NCI-H460 (cell line): Measurements from ENCODE around the gene CFAP92. TPM values are rescaled to one million over a fixed set of nuclear protein-coding genes. Genes with fewer than 3 reads are reported as not detected.
"Not testable (repeated sequence)": the region's sequence is repeated elsewhere in the genome, so short reads cannot be mapped to it uniquely, and the experiment has no call there.

Source experiments
- DNase-seq: peaks from one replicate; pipeline ENCODE4 v3.0.0-alpha.2; 2016; ENCODE audit warnings: low read depth; ENCODE audit errors: extremely low read depth
- total RNA-seq: library from RNA; depleted of rRNA; stranded (reverse); fragments of >200 nt; shearing (Covaris generic); gene quantifications from 2 replicates; pipeline ENCODE4 v1.2.3, GENCODE V29; 2014

CFAP92 gene
- total RNA-seq, 1 experiment from 2014 or later = 0.42 TPM

GRCh38 chr3:128945041-128945877 is 48.6 kb downstream of the CFAP92 start:
- no peak for DNase-seq

DNA sequence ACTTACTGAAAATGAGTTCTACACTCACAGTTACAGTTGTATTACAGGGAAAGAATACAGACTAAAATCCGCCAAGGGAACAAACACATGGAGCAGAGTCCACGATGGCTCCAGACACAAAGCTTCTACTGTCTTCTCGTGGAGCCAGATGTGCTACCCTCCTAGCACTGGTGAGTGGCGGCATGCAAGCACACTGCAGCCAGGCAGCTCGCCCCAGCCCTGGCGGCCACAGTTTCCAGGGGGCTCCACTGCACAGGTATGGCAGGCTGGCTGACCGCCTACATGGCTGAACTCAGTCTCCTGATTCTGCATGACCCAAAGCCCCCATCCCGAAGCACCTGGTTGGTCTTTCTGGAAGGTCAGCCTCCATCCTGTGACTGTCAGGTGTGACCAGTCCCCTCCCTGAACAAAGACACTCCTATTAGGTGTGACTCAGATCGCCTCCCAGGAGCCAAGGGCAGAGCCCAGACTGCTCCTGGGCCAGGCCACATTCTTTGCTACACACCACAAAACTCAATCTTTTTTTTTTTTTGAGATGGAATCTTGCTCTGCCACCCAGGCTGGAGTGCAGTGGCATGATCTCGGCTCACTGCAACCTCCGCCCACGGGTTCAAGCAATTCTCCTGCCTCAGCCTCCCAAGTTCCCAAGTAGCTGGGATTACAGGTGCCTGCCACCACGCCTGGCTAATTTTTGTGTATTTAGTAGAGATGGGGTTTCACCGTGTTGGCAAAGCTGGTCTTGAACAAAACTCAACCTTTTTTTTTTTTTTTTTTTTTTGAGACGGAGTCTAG is 51.5 kb downstream of the CFAP92 start:
- no peak for DNase-seq

GRCh38 chr3:128940252-128940651 is 53.6 kb downstream of the CFAP92 start:
- DNase-seq = no peak

GRCh38 chr3:128936341-128936740 is 57.5 kb downstream of the CFAP92 start:
- no peak for DNase-seq

DNA sequence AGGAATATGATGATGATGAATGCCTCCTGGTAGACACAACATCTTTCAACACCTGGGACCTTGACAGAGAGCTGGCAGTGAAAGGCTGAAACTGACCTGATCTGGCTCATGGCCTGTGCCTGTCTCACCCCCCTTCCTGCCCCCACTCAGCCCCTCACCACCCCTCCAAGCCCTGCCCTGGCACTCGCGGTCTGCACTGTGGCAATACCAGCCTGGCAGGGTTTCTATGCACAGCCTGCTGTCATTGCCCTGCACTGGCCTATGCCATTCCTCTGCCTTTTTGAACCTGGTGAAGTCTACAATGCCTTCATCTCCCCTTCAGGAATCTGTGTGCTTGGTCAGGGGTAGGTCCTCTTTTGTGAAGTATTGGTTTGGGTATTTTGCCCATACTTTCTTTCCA is 58.0 kb downstream of the CFAP92 start:
- DNase-seq = no peak

DNA sequence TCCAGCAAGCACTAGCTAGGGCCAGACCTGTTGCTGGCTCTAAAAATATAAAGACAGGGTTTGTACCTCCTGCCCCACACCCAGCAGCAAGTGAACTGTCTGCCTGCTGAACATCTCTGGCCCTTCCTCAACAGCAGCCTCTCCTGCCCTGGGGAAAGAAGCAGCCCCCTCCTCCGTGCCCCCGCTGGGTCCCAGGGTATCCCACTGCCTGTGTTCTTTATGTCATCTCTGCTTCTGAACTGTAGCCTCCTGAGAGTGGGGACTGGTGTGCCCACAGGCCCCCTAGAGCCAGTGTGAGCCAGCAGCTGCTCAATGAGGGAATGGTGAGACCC is 60.0 kb downstream of the CFAP92 start:
- DNase-seq = no peak

DNA sequence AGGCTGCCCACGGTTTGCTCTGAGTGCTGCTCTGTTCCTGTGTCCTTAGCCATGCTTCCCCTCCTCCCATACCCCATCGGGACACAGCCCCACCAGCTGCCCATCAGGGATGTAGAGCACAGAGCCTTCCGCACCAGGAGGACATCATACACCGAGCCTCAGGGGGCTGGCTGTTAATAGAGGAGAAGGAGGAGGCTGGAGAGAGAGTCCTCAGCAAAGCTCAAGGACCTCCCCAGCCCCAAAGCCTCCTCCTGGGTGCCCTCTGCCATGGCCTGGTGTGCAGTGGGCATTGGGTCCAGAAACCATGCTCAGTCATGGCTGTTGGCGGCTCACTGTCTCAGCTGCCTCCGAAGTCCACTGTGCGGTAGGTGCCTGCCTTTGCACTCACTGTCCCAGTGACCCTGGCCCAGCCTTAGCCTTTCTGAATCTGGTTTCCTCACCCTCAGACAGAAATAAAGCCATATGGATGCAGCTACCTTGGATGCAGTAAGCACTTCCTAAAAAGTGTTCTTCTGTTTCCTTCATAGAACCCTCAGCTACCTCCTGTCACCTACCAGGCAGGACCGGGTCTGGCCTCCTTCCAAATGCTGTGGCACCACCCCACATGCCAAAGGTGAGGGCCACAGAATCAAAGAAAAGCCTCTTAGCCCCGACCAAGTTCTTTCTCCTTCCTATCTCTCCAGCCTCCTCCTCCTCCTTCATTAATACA is 60.5 kb downstream of the CFAP92 start:
- DNase-seq = no peak

GRCh38 chr3:128932516-128933212 is 61.2 kb downstream of the CFAP92 start:
- DNase-seq = no peak

GRCh38 chr3:128931046-128931445 is 62.8 kb downstream of the CFAP92 start:
- DNase-seq = no peak

DNA sequence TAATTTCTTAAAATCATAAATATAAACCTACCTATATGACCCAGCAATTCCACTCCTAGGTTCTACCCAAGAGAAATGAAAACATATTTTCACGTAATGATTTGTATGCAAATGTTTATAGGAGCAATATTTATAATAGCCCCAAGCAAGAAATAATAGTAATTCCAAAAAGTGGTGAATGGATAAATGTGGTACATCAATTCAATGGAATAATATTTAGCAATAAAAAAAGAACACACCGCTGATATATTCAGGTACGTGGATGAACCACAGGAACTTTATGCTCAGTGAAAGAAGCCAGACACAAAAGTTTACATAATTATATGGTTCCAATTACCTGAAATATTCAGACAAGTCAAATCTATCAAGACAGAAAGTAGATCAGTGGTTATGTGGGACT is 64.5 kb downstream of the CFAP92 start:
- no peak for DNase-seq

GRCh38 chr3:128923986-128924385 is 69.9 kb downstream of the CFAP92 start:
- not testable (repeated sequence) for DNase-seq

GRCh38 chr3:128923576-128923975 is 70.3 kb downstream of the CFAP92 start:
- no peak for DNase-seq

DNA sequence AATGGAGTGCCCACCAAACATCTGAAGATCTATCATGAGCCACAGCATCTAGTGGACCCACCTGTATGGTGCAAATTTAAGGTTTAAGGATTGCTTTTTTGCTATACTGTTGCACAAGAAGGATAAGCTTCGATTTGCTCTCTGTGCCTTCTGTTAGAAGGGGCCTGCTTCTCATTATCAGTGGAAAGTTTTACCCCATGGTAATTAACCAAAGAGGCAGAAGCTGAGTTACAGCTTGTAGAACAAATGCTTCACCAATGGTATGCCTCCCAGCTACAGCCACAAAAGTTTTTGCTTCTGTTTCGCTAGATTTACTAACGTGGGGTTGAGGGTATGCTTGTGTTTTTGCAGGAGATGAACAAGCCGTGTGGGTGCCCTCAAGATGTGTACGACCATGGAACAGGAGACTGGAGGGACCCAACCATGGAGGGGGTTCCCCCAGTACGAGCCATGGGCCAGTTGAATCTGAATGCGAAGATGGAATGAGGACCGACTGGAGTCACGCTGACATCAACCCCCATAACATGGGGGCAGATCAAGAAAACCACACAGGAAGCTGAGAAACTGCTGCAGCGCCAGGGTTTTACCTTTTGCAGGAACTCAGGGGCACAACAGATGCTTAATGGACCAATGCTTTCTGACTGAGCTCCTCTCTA is 70.9 kb downstream of the CFAP92 start:
- DNase-seq = no peak

DNA sequence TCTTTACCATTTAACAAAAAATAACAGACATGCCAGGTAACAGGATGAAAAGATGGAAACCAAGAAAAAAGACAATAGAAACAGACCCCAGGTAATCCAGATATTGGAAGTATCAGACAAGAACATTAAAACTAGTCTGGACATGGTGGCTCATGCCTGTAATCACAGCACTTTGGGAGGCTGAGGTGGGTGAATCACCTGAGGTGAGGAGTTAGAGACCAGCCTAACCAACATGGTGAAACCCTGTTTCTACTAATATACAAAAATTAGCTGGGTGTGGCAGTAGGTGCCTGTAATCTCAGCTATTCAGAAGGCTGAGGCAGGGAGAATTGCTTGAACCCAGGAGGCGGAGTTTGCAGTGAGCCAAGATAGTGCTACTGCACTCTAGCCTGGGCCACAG is 73.9 kb downstream of the CFAP92 start:
- no peak for DNase-seq

- no peak for DNase-seq
These were observed 76.6 kb downstream of the CFAP92 start for GRCh38 chr3:128917291-128917690.

GRCh38 chr3:128914966-128915645 is 78.8 kb downstream of the CFAP92 start:
- DNase-seq = no peak

GRCh38 chr3:128911911-128912310 is 82.0 kb downstream of the CFAP92 start:
- no peak for DNase-seq

GRCh38 chr3:128910006-128910405 is 83.9 kb downstream of the CFAP92 start:
- no peak for DNase-seq

GRCh38 chr3:128908951-128909350 is 84.9 kb downstream of the CFAP92 start:
- DNase-seq = no peak
